GM21576 (cell line): ENCODE results near the gene IGSF3.

ENCODE experiments used
- ATAC-seq: cut with Tn5 transposase; IDR thresholded peaks from one replicate; pipeline ENCODE4 v1.9.1; 2021; ENCODE audit warnings: mild to moderate bottlenecking, moderate library complexity; ENCODE audit not compliant: unreplicated experiment

IGSF3 gene

GRCh38 chr1:116561563-116561962 lies 106.0 kb downstream of the IGSF3 start:
- ATAC-seq, result no peak

GRCh38 chr1:116560704-116561490 lies 106.6 kb downstream of the IGSF3 start:
- no peak for ATAC-seq

GRCh38 chr1:116559304-116559761 lies 108.2 kb downstream of the IGSF3 start:
- ATAC-seq, result peak; percentile 34

- ATAC-seq, result no peak
Observed at GRCh38 chr1:116558571-116558970, 109.0 kb downstream of the IGSF3 start.

- peak; percentile 29 for ATAC-seq
Observed at GRCh38 chr1:116558140-116558549, 109.4 kb downstream of the IGSF3 start.

GRCh38 chr1:116557323-116557878 lies 110.1 kb downstream of the IGSF3 start:
- no peak for ATAC-seq

- peak; percentile 53 for ATAC-seq
Observed at GRCh38 chr1:116556289-116557006, 111.1 kb downstream of the IGSF3 start.

- no peak for ATAC-seq
Observed at GRCh38 chr1:116554924-116555323, 112.6 kb downstream of the IGSF3 start.

- ATAC-seq, result no peak
Observed at GRCh38 chr1:116553386-116554115, 114.0 kb downstream of the IGSF3 start.

- ATAC-seq, result no peak
Observed at GRCh38 chr1:116546354-116546977, 121.1 kb downstream of the IGSF3 start.

- peak; percentile 19 for ATAC-seq
Observed at GRCh38 chr1:116545359-116545705, 122.2 kb downstream of the IGSF3 start.

- peak; percentile 37 for ATAC-seq
Observed at GRCh38 chr1:116544588-116545358, 122.8 kb downstream of the IGSF3 start.

GRCh38 chr1:116540088-116540487 lies 127.4 kb downstream of the IGSF3 start:
- peak; percentile 54 for ATAC-seq

GRCh38 chr1:116538544-116538943 lies 129.0 kb downstream of the IGSF3 start:
- peak; percentile 64 for ATAC-seq

GRCh38 chr1:116537898-116538297 lies 129.6 kb downstream of the IGSF3 start:
- no peak for ATAC-seq

- no peak for ATAC-seq
Observed at GRCh38 chr1:116537040-116537831, 130.3 kb downstream of the IGSF3 start.

- ATAC-seq, result no peak
Observed at GRCh38 chr1:116534014-116534739, 133.4 kb downstream of the IGSF3 start.

- ATAC-seq, result no peak
Observed at GRCh38 chr1:116533429-116533820, 134.1 kb downstream of the IGSF3 start.
